Adrenal gland (tissue), 5 donors: ENCODE data around the gene MAPK10.

Experiments
- CTCF ChIP-seq, 6 experiments: fragments of 450-650 bp in 4 of 6; fragments of 200-600 bp in 2 of 6; sonication (generic) in 1 of 6; IDR thresholded peaks; 1 replicate in 5 of 6; 2 replicates in 1 of 6; pipeline versions ENCODE4 v1.5.1 to v1.8.0; 2016 to 2021; ENCODE audit warnings: antibody characterized with exemption in 6 of 6, mild to moderate bottlenecking in 2 of 6, moderate library complexity in 1 of 6
- POLR2A ChIP-seq, 2 donors: fragments of 450-650 bp; IDR thresholded peaks; one replicate each; pipeline ENCODE4 v1.6.1; 2017; ENCODE audit warnings: antibody characterized with exemption in 2 of 2, mild to moderate bottlenecking in 2 of 2, moderate library complexity in 1 of 2
- donor health status: DM: no; HTN: no; CAD: no.

DNA sequence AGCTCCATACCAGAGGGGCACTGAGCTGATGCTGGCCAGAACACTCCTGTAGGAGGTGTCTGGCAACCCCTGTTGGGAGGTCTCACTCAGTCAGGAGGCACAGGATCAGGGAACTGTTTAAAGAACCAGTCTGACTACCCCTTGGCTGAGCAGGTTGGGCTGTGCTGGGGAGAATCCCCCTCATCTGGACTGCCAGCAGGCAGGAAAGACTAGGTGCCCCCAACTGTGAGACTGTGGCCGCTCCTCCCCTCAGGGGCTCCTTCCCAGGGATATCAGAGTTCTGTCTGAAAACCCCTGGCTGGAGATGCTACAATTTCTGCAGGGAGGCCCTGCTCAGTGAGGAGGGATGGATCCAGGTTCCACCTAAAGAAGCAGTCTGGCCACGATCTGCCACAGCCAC is 245.3 kb downstream of the MAPK10 start:
- TF ChIP-seq POLR2A (IDR thresholded peaks at IDR 0.05) = no peak
- TF ChIP-seq CTCF (IDR thresholded peaks at IDR 0.05) = no peak
